Stimulated activated CD4-positive, alpha-beta T cell treated with anti-CD3 and anti-CD28 coated beads, Interleukin-4, amount 100 ng/mL, for 4 hours (primary cell): ENCODE measurements around the gene RRP8.

Experiments
- DNase-seq, 2 experiments: peaks; one replicate each; pipeline ENCODE4 v3.0.0-alpha.2; 2020

Gene RRP8

DNA sequence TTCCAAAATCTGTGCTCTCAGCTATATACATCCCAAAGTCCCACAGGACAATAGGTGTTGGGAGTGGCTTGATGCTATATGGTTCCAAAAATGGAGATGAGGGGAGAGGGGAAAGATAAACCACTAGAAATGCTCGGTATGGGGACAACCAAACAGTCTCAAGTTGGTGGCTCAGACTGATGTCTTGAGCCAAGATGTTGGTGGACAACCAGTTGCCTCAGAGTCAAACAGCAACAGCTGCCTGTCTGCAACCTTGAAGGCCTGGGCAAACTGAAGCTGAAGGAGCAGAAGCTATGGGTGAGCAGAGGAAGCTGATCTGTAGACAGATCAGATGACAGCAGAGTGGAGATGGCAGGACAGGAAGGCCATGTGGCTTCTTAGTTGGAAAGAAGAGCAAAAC, 4.0 kb downstream of the RRP8 start:
- DNase-seq, result no peak

DNA sequence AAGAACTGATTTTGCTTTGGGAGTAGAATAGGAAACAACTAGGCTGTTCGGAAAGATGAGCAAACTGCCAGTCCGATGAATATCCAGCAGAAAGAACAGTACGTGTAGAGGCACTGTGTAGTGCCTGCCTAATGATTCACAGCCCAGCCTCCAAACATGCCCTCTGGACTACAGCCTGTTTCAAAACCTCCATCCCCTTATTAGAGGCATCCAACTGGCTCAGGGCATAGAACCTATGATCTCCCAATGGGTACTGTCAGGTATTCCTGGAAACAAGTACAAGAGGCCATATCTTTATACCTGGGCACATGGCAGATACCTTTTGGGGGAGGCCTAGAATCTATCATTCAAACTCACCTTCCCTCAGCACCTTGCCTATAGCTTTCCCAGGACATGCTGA, 4.9 kb downstream of the RRP8 start:
- DNase-seq, result no peak

DNA sequence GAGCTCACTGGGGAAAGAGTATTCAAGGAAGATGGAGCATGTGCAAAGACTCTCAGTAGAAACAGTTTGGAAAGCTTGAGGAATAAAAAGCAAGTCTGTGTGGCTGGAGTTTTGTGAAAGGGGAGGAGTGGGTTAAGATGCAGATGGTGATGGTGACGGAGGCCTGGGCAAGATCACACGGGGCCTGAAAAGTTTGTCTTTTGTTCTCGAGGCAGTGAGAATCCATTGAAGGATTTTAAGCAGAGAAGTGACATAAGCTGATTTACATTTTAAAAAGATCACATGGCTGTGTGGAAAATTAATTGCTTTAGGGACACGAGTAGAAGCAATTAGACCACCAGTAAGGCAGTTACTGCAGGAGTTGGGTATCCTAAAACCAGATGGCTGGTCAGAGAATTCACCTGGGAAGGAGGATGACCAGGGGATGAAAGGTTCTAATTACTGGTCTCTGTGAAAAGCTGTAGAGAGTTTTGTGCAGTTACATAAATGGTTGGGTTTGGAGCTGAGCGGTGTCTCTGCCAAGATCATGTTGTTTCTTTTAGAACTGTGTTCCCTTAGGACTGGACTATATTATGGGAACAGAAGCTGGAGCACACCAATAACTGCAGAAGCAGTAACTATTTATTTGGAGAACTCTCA, 7.1 kb downstream of the RRP8 start:
- DNase-seq, result no peak

DNA sequence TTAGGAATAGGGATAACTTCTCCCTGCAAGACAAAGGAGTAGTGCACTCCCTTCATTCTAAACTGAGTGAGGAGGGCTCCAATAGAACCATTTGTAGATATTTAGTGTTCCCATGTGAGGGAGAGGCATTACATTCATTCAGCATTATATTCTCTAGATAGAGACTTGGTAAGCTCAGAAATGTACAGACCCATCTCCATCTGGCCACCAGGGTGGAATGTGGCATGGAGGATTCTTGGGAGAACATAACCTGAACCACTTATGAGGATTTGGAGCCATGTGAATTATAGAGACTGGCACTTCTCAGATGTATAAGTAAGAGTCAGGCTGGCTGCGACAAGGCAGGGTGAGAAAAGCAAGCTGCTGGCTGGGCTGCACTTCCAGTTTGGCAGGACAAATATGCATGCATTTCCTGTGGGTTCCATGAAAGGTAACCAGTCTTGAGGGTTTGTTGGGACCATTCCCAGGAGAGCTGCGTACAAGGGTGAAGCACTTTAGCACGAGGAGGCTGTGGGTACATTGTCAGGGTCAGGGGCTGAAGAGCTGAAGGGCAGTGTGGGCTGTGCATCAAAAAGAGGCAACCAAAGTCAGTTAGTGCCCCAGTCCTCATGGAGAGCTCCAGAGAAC, 9.2 kb downstream of the RRP8 start:
- DNase-seq, result no peak

DNA sequence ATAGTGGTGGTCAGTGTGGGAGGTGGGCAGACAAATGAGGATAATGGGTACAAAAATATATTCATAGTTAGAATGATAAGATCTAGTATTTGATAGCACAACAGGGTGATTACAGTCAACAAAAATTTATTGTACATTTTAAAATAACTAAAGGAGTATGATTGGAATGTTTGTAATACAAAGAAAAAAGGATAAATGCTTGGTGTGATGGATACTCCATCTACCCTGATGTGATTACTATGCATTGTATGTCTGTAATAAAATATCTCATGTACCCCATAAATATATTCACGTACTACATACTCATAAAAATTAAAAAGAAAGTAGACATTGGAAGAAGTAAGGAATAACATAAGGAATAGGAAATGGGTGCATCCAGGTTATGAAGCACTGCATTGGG, 15.4 kb downstream of the RRP8 start:
- DNase-seq, result no peak

DNA sequence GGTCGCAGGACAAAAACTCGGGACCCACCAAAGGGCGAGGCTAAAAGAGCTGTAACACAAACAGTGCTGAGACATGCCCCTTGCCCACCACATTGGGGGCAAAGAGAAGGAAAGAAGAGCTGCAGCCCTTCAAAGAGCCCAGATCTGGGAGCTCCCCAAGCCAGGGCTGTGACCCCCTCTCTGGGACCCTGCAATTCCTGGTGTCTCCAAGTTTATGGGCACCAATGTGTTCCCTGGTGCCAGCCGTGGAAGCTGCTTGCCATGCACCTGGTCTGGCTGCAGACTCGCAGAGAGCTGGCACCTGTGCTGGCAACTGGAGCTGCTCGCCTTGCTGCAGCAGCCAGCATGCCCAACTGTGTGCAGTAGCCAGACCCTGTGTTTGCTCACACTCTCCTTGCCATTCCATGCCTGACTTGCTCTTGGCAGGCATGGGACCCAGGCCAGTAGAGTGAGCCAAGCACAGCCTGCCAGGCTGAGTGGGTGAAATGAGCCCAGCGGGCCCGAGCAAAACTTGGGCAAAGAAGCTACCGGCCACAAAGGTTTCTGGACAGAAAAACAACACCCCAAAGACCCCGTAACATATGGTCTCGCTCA, 16.0 kb downstream of the RRP8 start:
- DNase-seq, result no peak

DNA sequence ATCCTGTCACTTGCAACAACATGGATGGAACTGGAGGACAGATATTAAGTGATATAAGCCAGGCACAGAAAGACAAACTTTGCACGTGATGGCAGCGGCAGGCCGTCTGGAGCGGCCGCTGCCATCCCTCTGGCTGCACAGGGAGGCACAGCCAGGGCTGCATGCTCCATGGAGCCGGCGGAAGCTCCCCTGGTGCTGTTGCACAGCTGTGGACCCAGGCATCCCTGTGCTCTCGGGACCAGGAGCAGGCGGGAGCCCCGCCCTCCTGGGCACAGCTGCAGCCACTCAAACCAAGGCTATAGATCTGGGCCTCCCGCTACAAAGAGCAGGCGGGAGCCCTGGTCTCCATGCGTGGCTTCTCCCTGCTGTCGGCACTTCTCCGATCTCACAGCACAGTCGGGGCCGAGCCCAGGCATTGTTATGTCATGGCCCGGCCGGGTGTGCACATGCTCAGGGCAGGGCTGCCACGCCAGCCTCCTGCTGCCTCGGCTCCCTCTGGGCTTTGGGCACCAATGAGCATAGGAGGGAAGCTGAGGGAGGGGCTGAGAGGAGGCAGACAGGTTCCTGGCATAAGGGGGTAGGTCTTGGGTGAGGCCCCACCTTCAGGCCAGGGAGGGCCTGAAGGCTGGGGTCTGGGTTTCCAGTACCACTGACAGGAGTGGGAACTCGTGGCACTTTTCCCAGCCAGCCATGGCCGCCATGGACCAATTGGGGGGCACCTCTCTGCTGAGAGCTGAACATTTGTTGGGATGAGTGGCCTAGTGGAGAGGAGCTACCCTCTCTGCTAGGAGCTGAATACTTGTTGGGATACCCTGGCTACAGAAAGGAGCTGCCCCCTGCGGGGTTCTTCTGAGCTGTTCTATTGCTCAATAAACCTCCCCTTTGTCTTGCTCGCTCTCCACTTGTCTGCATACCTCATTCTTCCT, 16.7 kb downstream of the RRP8 start:
- DNase-seq, result no peak

DNA sequence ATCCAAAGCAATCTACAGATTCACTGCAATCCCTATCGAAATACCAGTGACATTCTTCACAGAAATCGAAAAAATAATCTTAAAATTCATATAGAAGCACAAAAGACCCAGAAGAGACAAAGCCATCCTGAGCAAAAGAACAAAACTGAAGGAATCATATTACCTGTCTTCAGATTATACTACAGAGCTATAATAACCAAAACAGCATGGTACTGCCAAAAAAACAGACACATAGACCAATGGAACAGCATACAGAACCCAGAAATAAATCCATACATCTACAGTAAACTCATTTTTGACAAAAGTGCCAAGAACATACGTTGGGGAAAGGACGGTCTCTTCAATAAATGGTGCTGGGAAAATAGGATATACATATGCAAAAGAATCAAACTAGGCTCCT, 18.9 kb downstream of the RRP8 start:
- no peak for DNase-seq

DNA sequence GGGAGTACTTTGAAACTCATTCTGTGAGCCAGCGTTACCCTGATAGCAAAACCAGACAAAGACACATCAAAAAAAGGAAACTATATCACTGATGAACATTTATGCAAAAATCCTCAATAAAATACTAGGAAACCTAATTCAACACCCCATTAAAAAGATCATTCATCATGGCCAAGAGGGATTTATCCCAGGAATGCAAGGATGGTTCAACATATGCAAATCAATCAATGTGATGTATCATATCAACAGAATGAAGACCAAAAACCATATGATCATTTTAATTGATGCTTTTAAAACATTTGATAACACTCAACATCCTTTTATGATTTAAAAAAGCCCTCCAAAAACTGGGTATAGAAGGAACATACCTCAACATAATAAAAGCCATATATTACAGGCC, 19.8 kb downstream of the RRP8 start:
- no peak for DNase-seq

DNA sequence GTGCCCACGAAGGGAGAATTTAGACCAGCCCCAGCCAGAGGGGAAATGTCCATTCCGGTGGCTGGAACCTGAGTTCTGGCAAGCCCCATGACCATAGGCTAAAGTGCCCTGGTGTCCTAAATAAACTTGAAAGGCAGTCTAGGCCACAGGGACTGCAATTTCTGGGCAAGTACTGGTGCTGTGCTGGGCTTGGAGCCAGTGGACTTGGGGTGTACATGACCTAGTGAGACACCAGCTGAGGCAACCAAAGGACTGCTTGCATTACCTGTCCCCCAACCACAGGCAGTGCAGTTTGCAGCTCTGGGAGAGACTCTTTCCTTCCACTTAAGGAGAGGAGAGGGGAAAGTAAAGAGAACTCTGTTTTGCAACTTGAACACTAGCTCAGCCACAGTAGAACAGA, 23.7 kb downstream of the RRP8 start:
- DNase-seq, result no peak

DNA sequence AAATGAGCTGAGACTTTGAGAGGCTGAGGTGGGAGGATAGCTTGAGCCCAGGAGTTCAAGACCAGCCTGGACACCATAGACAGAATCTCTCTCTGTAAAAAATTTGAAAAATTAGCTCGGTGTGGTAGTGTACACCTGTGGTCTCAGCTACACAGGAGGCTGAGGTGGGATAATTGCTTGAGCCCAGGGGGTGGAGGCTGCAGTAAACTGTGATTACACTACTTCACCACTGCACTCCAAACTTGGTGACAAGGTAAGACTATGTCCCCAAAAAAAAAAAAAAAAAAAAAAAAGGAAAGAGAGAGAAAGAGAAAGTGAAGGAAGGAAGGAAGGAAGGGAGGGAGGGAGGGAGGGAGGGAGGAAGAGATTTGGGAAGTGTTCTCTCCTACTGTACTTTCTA, 25.3 kb downstream of the RRP8 start:
- no peak for DNase-seq

DNA sequence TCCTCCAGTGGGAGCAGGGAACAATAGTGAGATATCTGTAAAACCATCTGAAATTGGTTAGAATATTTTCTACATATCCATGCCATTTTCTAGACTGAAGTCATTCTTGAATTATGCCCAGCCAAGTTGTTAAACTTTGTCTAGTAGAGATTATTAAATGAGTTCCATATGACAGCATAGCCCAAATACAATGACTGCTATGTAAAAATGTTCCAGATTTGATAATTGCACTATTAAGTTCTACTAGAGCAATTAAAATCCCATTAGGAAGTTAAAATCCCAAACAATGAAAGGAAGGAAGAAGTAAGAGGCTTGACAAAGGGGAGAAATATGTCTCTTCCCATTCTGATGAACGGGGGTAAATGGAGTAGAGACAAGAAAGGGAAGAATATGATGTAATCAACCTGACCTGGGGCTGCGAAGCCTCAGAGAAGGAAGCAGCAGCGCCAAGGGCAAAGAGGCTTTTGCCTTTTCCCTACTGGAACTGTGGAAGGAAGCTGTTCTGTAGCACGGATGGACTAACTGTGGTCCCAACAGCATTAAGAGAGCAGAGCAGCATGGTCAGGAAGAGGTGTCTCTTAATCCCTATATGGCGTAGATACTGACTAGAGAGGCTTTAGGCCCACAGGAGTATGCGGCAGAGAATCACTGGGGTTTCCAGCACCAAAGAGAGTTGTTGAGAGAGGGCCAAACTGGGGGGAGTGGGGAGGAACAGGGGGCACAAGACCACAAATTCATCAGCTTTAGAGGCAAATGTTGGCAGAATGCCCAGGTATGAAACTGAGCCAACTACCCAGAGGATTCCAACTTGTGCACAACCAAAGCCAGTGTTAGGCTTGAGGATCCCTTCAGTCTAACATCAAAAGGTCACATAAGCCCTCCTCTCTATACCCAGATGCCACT, 26.7 kb downstream of the RRP8 start:
- no peak for DNase-seq

DNA sequence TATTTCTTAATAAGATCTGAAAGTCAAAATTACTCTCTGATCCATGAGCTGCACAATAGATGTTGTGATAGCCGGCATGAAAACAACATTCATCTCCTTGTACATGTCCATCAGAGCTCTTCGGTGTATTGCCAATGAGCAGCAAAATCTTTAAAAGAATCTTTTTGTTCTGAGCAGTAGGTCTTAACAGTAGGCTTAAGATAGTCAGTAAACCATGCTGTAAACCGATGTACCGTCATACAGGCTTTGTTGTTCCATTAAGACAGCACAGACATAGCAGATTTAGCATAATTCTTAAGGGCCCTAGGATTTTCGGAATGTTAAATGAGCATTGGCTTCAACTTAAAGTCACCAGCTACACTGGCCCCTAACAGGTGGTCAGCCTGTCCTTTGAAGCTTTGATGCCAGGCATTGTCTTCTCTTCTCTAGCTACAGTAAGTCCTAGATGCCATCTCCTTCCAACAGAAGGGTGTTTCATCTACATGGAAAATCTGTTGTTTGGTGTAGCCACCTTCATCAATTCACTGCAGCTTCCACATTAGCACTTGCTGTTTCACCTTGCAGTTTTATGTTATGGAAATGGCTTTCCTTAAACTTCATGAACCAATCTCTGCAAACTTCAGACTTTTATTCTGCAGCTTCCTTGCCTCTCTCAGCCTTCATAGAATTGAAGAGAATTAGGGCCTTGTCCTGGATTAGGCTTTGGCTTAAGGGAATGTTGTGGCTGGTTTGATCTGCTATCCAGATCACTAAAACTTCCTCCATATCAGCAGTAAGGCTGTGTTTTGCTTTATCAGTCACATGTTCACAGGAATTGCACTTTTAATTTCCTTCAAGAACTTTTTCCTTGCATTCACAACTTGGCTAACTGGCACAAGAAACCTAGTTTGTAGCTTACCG, 28.4 kb downstream of the RRP8 start:
- DNase-seq, result no peak

DNA sequence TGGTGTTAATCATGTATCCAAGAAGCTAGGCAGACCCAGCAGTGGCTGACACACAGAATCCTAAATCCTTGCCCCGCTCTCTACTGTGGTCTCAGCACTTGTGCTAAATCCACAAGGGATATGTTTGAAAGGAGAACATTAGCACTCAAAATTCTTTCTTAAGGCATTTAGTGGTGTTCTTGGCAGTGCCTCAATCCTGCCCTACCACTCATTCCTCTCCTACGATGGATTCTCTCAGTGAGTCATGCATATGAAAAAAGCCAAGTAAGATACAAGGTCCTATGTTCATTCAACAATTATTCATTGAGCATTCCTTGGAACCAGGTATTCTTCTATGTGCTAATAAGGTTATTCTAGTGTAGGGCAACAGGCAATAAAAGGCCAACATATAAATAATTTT, 31.2 kb downstream of the RRP8 start:
- DNase-seq, result no peak

DNA sequence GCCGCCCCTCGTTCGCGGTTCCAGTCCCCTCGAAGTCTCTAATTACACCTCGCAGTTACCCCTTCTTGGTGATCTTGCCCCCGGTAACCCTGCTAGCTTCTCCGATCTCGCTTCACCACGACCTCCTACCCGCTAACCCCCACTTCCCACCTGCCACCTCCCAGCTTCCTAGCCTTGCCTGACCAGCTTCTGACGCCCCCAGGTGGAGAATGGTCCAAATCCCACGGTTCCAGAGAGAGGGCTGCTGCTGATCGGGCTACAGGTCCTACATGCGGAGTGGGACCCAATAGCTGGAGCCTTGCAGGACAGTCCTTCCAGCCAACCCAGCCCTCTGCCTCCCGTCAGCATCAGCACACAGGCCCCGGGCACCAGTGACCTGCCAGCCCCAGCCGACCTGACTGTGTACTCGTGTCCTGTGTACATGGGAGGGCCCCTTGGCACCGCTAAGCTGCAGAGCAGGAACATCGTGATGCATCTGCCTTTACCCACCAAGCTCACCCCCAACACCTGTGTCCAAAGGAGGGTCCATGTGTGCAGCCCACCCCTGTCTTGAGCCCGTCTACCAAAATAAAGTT, 31.9 kb downstream of the RRP8 start:
- no peak for DNase-seq

DNA sequence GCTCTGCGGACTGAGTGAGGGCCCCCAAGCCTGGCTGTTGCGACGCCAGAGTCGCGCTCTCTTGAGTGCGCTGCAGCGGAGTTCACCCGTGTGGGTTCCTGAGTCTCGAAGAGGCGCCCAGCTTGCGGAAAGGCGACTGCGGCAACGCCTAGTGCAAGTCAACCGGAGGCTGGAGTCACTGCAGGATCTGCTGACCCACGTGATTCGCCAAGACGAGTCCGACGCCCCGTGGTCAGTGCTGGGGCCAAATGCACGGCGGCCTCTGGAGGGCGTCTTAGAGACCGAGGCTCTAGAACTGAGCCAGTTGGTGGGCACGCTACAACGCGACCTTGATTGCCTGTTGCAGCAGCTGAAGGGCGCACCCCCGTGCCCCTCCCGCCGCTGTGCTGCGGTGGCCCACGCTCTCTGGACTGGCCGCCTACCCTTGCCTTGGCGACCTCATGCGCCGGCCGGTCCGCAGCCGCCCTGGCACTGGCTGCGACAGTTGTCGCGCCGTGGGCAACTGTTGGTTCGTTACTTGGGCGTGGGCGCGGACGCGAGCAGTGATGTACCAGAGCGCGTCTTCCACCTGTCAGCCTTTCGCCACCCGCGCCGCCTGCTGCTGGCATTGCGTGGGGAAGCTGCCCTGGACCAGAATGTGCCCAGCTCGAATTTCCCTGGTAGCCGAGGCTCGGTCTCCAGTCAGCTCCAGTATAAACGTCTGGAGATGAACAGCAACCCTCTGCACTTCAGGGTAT, 32.6 kb downstream of the RRP8 start:
- DNase-seq, result no peak

DNA sequence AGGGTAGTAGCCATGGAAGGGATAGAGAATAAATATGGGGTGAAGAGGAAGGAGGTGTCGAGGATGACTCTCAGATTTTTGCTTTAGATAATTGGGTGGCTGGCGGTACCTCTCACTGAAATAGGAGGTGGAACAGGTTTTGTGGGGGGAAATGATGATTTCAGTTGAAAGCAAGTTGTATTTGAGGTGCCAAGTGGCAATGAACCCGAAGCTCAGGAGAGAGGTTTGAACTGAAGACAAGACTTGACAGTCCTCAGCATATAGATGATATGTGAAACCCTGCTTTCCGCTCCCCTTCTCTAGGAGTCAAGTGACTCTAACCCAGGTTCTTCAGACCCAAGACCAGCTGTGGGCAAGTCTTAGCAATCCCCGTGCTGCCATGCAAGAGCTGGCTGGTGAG, 33.7 kb downstream of the RRP8 start:
- DNase-seq, result no peak

DNA sequence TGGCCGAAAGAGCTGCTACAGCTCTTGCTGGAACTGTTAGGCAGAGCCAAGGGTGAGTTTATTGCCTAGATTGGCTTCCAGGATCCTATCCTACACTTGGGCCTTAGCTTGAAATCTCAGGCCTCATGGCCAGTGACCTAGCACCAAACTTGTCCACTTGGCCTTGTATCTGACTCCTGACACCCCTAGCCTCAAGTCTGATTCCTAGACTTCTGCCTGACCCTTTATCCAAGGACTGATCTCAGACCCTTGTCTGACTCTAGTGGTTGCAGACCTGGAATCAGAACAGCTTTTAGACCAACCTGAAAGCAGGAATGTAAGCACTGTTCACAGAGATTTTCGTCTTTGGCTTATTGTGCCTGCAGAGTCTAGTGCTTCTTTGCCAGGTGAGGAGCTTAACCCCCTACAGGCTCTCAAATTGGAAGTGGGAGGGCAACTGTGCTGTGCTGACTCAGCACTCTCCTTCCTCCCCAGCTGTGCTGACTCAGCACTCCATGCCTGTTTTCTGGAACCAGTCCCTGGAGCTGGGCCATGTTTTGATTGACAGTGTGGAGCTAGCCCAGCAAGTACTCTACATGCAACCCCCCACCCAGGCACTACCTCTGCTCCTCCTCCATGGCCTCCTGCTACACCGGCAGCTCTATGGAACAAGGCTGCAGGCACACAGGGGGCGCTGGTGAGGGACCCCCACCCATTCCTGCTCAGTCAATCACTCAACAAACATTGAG, 35.1 kb downstream of the RRP8 start:
- DNase-seq, result no peak

DNA sequence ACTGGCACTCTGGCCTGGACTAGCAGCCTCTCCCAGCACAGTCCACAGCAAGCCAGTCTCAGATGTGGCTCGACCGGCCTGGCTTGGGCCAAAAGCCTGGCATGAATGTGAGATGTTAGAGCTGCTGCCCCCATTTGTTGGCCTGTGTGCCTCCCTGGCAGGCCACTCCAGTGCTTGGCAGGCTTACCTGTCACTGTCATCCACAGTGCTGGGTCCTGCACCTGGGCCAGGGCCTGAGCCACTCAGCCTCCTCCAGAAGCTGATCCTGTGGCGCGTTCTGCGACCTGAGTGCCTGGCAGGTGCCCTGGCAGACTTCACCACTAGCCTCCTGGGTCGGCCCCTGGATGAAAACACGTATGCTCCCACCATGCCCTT, 36.1 kb downstream of the RRP8 start:
- no peak for DNase-seq
